HG03175 (cell line): ENCODE data around the gene CHRNA1.

Experiments used
- ATAC-seq: cut with Tn5 transposase; IDR thresholded peaks from one replicate; pipeline ENCODE4 v1.9.1; 2021; ENCODE audit warnings: mild to moderate bottlenecking, moderate library complexity; ENCODE audit not compliant: unreplicated experiment

The CHRNA1 gene

DNA sequence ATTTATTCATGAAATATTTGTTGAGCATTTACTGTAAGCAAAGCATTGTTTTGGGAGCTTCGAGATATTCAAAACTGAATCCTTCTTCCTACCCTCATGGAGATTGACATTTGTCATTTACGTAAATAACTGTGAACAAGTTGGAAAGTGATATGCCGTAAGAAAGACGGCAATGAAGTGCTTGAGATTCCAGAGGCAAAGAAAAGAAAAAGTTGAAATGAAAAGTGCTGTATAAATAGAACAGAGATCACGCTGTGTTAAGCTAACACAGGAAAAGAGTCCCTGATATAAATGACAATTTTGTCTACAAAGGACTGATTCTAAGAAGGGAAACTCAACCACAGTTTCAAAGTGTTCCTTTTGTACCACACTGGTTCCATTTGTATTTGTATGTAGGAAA lies 1.8 kb downstream of the CHRNA1 start:
- ATAC-seq, result no peak

DNA sequence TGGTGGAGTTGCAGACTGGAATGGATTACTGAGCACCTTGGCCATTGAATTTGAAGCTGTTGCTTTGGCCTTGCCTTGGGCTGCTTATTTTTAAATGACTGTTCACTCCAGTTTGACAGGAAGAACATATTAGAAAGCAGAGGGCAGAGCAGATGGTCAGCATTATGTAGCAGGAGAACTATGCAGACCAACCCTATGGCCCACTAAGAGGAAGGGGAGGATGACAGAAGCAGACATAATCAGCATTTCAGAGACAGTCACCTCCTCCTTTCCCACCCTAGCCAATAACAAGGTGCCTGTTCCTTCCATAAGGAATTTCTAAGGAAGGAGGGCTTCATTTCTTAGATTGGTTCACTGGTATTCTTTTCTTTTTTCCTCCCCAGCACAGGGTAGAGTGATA lies 2.4 kb downstream of the CHRNA1 start:
- ATAC-seq, result no peak

DNA sequence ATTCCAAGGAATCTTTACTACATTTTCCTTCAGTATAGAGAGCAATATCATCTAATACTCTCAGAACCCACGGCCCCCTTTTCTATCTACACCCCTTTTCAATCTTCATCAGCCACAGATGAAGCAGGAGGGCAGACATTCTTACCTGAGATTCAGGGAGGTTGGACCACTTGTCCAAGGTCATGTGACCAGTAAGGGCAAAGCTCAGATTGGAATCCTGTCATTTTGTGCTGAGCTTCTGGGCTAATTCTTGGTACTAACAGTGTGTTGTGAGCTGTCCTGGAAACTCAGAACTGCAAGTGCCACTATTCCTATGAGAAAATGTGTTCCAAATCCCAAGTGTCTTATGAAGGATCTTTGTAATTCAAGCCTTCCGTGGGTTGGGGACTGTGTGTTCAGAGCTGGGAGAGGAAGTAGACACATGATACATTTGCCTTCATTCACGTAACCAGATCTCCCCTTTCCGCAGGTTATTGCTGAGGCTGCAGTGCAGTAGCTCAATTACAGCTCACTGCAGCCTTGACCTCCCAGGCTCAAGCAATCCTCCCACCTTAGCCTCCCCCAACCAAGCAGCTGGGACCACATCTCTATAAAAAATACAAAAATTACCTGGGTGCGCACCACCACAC lies 3.3 kb downstream of the CHRNA1 start:
- no peak for ATAC-seq

DNA sequence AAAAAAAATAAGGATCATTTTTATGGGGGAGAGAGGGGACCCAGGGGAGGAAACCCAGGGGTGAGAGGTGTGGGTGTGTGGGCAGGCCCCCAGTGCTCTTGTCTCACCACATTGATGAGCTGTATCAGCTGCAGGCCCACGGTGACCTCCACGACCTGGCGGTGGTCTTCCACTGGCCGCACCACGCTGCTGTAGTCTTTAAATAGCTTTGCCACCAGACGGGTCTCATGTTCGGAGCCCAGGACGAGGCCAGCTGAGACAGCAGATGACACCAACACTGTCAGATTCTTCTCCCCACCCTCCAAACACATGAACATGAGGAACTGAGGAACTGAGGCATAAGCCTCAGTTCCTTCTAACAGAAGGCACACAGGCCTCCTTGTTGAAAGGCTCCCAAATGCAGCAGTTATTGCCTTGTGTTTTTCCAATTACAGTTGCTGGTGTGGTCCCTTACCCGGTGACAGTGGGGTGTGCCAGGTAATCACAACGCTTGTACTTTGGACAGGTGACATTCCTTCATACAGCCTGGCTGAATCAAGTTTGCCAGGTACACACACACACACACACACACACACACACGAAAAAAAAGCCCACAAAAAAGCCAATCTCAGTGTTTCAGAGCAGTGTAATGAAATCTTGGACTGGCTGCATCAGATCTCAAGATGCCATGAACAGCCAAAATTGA lies 4.7 kb downstream of the CHRNA1 start:
- ATAC-seq, result no peak

DNA sequence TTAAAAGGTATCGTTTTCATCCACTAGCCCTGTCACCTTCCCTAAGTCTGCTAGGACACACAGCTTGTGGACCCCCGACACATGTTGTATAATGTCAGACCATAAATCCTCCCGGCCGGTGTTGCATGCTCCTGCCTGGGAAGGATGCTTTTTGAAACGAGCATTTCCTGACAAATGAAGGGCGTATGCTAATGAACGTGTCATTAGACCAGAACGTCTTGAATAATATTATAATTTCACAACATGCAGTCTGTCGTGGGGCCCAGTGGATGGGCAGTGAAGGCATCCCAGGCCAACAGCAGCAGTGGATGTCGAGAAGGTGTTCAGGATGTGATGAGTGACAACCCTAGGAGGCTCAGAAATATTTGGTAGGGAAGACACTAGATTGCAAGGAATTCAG lies 7.5 kb downstream of the CHRNA1 start:
- ATAC-seq, result no peak

DNA sequence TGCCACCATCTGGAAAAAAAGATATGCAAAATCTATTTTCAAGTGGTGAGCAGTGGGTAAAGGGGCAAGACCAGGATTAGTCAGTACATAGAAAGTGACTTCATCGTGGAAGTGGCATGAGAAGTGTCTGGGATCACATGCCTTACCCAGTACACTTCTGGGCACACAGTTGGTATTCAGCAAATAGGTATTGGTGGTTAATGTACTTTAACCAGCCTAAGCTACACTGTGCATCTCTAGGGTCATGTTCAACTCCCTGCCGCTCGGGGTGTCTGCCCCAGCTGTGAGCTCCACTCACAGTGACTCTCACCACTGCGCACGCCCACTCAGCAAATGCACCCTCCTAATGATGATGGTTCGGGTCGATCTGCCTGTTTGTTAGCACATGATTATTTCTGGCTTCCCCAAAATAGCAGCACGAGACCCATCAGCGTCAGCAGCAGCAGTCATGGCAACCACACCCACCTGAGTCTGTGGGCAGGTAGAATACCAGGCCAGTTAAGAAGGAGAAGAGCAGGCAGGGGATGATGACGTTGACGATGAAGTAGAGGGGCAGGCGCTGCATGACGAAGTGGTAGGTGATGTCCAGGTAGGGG lies 11.1 kb downstream of the CHRNA1 start:
- ATAC-seq, result peak; percentile 21

DNA sequence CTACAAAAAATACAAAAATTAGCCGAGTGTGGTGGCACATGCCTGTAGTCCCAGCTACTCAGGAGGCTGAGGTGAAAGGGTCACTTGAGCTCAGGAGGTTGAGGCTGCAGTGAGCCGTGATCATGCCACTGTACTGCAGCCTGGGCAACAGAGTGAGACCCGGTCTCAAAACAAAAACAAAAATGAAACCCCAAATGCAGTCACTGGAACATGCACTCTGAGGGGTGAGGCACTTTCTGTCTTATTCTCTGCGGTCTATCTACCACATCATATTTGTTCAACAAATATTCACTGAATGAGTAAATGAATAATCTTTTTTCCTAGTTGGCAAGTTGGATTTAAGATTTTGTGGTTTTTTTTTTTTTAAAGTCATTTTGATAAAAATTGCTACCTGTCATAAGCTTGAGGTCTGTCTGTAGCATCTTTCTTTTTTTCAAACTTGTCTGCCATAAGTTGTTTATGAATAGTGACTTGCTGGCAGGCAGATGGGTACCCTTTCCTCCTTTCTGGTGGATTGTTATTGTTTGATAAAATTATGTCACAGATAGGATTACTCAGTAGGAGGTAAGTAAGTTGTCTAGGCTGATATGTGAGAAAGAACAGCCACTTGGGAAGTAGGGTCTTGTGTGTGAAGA lies 11.8 kb downstream of the CHRNA1 start:
- peak; percentile 85 for ATAC-seq

DNA sequence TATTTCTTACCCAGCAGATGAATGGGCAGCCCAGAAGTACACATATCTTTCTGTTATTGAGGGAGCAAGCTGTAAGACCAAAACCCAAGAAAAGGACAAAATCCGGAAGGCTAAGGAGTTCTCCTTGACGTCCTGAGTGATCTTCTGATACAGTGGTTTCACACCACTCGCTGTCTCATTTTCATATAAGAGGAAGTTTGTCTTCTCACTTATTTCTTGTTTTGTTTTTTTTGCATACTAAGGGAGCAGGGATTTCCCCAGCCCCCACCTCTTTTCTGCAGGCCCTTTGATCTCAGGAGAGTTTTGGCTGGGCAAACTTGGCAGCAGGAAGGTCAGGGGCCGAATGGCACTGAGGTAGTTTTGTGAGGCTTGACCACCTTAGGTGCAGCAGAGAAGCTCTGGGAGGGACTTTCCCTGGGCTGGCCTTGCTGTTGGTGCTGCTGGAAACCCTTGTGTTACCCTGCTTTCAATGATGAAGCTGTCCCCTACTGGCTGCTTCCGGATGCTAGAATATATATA lies 13.3 kb downstream of the CHRNA1 start:
- peak; percentile 54 for ATAC-seq

DNA sequence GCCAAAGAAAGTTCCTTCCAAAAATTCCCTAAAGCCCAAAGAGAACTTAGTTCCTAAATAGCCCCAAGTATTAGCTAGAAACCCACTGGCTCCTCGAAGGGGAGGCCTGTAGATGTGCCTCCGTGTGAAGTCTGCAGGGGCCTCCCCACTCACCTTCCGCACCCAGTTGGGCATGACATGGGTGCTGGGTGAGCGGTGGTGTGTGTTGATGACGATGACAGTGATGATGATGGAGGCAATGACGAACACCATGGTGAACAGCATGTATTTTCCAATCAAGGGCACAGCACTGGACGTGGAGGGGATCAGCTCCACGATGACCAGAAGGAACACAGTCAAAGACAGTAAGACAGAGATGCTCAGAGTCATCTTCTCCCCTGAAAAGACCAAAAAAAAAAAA lies 14.5 kb downstream of the CHRNA1 start:
- no peak for ATAC-seq

DNA sequence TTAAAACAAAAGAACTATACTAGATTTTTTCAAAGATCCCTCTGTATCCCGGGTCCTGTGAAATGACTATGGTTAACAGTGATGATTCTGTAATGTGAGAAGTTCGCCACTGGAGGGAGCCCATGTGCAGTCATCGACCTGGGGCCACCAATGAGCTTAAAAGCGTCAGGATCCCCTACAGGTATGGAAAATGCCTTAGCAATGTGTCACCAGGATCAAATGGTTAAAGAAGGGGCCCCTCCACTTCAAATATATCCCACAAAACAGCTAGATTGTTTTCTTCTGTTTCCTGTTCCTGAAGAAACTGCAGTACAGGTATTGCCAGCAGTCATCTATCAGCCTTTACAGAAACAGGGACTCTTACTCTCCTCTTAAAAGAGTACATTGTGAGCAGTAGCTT lies 15.3 kb downstream of the CHRNA1 start:
- peak; percentile 22 for ATAC-seq

DNA sequence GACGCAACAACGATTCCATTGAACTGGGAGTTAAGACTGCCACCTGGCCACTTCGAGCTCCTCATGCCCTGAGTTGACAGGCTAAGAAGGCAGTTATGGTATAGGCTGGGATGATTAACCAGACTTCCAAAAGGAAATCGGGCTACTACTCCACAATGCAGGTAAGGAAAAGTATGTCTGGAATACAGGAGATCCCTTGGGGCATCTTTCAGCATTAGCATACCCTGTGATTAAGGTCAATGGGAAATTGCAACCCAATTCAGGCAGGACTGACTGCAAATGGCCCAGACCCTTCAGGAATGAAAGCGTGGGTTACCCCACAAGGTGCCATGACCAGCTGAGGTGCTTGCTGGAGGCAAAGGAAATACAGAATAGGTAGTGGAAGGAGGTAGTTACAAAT lies 19.1 kb downstream of the CHRNA1 start:
- ATAC-seq, result no peak

DNA sequence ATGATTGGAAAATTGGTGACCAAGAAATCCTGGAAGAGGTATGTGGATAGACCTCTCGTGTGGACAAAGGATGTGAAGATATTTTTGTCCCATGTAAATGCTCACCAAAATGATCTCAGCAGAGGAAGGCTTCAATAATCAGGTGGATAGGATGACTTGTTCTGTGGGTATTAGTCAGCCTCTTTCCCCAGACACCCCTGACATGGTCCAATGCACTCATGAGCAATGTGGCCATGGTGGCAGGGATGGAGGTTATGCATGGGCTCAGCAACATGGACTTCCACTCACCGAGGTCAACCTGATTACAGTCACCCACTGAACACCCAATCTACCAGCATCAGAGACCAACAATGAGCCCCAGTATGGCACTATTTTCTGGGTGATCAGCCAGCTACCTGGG lies 20.2 kb downstream of the CHRNA1 start:
- no peak for ATAC-seq

DNA sequence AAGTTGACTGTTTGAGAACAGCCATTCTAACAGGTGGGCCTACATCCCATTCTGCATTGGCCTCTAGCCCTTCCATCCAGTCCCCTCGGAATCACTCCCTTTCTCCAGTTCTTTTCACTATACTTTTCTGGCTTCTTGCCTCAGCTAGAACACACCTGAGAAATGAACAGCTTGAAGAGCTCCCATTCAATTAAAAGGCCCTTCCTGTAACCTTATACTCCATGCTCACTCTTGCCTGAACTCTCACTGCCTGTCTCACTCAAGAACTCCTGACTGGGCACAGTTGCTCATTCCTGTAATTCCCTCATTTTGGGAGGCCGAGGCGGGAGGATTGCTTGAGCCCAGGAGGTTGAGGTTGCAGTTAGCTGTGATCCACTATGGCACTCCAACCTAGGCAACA lies 23.6 kb downstream of the CHRNA1 start:
- ATAC-seq, result no peak

DNA sequence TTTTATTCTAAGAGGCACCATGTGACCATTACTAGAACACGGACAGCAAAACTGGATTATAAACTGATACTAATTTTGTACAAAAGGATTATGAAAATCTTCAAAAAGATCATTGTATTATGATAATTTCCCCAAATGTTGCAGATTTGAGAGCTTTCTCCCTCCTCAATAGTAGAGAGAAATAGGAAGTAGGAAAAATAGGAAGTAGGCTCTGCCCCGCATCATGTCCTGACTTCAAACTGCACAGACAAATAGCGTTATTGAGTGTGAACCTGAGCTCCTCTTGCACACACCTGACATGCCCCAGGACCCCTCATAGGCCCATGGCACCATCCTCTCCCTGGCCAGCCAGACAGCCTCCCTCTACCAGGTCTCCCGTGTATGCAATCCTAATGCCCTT lies 25.4 kb downstream of the CHRNA1 start:
- ATAC-seq, result no peak

DNA sequence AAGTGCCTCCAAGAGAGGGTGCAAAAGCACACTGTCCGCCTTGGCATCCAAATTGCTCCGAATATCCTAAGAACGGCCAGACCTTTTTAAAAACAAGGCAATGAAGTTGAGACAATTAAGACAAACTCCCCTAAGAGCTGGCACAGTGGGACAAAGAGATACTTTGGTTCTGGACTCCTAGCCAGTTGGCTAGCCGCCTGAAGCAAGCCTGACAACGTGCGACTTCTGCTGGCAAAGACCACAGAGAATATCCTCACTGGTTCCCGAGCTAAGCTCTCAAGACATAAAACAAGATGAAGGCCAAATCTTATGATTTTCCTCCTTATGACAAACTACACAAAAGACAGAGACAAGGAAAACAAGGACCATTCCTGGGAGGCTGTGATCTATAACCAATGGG lies 32.7 kb downstream of the CHRNA1 start:
- ATAC-seq, result no peak

DNA sequence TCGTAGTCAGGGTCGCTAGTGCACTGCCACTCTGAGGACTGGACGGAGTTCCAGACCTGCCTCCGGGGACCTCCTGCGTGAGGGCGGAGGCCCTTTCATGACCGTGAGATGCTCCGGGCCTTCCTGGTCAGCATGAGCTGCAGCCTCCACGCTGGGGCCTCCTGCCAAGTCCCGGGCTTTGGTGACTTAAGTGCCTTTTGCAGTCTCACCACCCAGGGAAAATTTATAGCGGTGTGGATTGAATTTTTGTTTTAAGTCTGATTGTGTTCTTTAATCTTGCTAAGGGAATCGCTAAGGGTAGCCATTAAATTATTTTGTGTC lies 33.6 kb downstream of the CHRNA1 start:
- no peak for ATAC-seq

DNA sequence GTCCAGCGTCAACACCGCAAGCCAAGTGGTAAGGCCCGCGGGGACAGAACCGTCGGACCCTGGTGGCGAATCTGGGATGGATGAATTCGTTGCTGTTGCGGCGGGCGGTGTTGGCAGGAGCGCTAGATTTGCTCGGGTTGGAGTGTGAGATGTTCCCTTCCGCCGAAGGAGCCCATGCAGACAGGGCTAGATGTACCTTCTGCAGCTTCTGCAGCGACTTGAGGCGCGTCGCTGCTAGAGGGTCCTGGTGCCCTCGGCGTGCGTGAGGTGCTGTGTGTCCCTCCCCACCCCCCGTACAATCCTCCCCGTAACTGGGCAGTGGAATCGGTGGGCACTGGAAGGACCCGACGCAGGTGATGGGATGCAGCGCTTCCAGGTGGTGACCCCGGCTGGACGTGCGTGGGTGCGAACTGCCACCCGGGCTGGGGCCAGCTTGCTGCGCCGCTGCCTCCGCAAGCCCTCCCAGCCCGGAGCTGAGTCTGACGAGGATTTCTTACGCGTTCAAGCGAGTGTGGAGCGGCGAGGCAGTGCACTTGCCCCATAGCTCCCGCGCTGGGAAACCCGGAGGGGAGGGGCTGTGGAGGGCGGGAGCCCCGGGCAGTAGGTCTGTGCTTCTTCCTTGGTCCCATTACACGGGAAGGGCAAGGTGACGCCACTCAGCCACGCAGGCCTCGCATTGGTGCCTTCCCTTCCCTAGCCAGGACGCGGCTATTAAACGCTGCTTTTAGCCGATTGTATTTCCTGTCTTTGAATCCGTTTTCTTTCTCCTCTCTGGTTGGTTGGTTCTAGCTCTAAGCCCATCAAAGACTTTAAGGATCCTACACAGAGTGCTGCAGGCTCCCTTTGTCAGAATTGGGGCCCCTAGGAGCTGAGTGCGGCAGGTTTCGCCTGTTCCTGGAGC lies 34.2 kb downstream of the CHRNA1 start:
- no peak for ATAC-seq

DNA sequence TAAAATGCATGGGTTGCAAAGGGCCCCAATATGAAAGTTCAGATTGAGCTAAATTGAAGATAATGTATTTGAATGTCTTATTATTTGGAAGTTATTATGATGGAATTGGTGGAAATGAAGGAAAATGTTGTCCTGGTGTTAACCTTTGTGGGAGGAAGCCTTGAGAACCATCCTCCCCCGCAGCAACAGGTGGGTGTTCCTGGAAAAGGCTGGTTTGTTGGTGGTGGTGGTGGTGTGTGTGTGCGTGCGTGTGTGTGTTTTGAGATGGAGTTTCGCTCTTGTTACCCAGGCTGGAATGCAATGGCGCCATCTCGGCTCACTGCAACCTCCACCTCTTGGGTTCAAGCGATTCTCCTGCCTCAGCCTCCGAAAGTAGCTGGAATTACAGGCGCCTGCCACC lies 36.2 kb downstream of the CHRNA1 start:
- ATAC-seq, result no peak

DNA sequence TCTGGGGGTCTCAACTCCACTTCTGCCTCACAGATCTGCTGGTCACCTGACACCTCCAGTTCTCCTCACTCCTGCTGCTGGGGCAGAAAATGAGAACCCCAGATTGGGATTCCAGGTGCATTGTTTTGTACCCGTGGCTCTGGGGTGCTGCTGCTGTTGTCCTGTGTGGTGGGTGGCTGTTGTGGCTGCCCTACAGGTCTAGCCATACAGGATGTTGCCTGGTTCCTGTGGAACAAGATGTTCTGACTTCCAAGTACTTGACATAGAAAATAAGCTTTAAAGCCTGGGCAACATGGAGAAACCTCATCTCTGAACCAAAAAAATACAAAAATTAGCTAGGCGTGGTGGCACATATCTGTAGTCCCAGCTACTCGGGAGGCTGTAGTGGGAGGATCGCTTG lies 38.1 kb downstream of the CHRNA1 start:
- ATAC-seq, result no peak

DNA sequence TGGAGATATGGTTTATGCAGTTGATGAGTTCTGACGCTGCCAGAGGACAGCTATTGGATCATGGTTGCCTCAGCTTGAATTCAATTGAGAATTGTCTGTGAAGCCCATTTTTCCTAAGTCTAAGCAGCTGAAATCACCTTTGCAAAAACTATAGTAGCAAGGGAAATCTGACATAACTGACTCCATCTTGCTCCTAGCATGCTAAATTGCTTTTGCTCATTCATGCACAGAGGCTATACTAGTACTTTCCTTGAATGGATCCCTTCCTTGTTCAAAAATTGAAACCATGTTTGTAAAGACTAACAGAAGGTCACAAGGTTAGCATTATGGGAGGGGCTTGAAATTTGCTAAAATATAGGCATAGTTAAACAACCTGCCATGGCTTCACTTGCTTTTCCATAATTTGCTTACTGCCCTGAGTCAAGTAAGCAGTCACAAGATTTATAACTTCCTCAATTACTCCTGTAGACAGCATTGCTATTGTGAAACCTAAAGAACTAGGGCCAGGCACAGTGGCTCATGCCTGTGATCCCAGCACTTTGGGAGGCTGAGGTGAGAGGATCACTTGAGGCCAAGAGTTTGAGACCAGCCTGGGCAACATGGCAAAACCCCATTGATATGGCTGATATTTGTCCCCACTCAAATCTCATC lies 41.2 kb downstream of the CHRNA1 start:
- no peak for ATAC-seq

DNA sequence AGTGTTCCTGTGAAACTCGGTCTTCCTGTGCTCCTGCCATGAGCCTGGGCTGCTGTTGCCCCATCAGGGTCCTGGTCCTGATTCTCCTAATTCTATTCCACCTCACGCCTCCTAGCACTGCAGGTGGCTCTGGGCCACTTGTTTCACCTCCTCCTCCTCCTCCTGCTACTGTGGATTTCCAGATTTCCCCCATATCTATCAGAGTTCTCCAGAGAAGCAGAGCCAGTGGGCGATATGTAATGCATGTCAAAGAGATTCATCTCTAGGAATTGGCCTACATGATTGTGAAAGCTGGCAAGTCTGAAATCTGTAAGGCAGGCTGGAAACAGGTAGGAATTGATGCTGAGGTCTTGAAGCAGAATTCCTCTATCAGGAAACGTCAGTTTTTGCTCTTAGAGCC lies 45.3 kb downstream of the CHRNA1 start:
- ATAC-seq, result no peak
